Inflammatory macrophage (primary cell): ENCODE results near the gene SLC17A7.

Experiments used
- DNase-seq, 2 donors: peaks; one replicate each; pipeline ENCODE4 v3.0.0-alpha.2; 2020 to 2022

Gene SLC17A7

DNA sequence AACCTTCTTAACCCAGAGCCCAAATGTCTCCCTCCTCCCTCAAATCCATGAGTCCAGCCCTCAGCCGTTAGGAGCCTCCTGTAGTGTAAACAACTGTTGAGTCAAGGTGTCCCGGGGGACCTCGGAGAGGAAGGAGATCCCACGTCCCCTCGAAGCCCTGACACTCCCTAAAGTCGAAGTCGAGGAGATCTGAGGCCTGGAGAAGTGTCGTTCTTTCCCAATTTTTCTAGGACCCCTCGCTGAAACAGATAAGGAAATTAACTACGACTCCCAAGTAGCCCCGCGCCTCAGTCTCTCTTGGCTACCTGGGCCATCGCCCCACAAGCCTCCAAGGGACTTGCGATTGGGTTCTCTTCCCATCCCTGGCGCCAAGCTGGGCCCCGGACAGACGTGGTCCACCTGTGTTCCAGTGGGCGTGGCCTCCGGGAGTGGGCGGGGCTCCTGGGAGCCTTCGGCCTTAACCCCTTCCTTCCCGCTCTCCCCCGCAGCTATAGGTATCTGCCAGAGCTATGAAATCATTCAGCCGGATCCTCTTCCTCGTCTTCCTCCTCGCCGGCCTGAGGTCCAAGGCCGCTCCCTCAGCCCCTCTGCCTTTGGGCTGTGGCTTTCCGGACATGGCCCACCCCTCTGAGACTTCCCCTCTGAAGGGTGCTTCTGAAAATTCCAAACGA is 15.3 kb downstream of the SLC17A7 start:
- no peak for DNase-seq

DNA sequence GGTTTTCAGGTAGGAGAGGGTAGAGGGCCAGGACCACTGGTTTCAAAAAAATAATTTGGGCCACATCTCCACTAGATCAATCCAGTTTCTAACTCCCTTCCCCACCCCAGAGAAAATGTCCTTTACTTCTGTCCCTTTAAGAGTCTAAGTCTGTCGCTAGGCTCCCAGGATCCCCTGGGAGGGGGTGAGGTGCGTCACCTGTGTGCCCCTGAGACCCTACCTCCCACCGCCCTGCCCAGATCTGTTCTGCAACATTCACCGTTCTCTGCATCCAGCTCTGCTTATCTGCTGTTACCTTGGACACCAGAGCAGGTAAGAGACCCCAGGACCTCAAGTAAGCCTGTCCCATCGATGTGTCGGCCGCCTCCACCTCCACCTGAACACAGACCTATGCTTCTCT is 16.1 kb downstream of the SLC17A7 start, which contains the start of gene GFY:
Gene GFY, plus strand, starts transcription at position 211 of the 400 bp plus-strand sequence. CDS start 1,043 bp downstream, outside the sequence.
- no peak for DNase-seq

DNA sequence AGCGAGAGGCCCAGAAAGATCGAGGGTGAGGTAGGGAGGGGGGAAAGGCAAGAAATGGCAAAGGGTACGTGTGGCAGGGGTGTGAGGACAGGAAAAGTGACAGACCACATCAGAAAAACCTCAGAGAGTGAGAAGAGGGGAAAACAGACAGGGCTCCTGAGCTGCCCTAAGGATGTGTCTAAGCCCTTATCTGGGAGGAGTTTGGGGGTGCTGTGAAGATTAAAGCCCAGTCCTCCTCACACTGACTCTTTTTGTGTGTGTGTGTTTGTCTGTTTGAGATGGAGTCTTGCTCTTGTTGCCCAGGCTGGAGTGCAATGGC is 17.4 kb downstream of the SLC17A7 start:
- DNase-seq, result no peak

DNA sequence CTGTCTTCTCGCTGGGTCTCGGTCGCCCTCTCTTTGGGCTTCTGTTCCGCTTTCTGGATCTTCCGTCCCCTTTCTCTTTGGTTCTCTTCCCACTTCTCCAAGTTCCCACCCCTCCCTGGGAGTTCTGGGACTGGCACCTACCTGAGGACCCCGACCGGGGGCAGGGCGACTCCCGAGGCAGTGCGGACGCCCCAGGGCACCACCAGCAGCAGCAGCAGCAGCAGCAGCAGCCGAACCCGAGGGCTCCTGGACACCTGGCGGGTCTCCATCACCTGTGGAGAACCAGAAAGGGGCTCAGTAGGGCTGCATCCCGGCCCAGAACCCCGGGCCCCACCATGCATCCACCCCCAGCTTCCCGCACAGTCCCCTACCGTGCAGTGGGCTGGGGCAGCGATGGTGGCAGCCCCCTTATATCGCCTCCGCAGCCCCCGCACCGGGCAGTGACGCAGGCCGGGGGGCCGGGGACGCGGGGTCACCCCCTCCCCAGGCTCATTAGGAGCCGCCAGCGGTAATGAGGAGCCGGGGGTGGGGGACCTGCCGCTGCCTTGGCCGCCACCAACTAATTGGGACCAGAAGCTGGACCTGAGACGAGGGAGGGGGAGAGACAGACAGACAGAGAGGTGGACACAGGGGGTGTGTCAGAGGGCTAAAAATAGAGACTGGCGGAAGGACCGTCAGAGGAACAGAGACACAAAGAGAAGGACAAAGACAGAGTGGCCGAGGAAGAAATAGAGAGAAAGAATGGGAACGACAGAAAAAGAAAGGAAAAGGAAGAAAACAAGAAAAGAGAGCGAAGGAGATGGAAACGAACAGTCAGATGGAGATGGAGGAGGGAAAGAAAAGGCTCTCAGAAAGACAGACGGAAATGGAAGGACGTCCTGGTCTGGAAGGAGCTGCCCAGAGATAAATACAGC is 18.0 kb downstream of the SLC17A7 start, which contains the start of gene PTH2:
Gene PTH2, minus strand, starts transcription at position 371 of the 914 bp plus-strand sequence. Its CDS starts 102 bp downstream, at position 269.
- no peak for DNase-seq

DNA sequence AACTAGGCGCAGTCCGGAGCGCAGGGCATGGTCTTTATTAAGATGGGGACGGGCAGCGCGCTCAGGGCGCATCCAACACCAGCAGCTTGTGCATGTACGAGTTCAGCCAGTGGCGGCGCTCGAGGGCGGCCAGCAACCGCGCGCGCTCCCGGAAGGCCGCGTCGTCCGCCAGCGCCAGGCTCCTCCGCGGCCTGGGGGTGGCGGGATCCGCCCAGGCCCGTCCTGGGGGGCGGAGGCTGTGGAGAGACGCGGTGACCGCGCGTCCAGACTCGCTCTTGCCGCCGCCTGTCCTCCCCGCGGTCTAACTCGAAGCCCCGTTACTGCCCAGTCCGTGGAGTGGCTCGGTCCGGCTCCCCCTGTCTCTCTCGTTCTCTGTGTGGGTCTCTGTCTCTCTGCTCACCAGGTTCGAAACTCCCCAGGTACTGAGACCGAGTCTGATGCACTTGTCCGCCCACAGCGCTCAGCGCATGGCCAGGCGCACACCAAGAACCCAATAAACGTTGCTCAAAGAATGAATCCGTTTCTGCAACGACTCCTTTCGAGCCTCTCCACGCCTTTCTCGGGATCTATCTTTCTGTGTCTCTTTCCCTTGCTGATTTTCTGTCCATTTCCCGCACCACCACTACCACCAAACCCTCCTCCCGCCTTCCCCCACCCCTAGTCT is 18.8 kb downstream of the SLC17A7 start:
- DNase-seq, result peak; percentile 34 to 62

DNA sequence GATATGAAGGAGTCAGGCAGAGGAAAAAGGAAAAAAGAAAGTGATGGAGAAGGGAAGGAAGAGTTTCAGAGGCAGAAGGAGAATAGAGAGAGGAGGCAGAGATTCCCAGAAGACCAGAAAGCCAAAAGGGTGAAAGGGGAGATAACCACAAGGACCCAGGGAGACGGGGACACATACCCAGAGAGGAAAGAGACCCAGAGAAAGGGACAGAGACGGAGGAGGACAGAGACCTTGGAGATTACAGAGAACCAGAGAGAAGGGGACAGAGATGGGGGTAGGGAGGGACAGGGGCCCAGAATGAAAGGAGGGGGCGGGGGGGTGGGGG is 19.5 kb downstream of the SLC17A7 start:
- DNase-seq, result no peak

DNA sequence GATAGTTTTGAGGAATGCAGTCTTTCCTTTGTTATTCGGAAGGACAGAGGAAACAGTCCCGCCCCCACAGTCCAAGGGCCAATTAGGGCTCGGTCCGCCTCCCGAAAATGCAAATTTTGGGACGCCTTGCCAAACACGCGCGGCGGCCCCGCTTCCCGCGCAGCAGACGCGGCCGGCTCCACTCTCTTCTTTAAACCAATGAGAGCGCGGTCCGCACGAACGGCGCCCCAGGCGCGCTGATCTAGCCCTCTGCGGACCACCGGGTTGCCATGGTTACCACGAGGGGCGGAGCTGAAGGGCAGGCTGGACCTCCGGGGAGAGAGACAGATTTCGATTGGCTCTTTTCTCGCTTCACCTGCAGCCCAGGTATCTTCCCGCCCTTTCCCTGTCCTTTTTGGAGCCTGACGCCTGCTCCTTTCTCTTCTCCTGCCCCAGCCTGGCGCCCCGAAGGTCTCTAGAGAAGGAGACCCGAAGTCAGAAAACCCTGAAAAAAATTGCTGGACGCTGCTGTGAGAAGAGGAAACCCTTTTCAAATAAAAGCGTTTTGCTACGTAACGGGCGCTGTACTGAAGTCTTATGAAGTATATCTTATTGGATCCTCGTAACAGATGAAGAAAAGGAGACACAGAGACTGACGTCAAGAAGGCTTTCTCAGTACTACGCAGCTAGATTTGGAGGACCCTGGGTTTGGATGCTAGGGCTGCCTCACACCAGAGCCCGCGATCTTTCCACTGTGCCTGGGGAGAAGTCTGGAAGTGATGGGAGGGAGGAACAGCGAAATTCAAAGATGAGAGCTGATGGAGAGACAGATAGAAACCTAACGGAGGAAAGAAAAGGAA is 20.1 kb downstream of the SLC17A7 start:
- DNase-seq, result peak; percentile 59 to 74

DNA sequence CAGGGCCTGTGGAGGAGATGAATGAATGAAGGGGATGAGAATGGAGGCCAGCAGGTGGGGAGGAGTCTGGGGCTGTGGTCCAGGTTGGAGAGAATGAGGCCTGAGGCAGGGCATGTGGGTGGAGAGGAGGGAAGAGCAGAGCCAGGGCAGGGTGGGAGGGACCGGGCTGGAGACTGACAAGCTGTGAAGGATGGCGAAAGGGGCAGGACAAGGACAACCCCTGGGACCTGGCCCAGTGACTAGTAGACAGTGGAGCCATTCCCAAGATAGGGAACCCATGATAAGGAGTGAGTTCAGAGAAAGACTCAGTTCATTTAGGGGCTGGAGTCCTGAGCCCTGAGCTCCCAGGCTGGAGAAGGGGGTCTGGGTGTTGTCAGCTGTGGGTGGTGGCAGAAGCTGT is 21.1 kb downstream of the SLC17A7 start:
- DNase-seq, result no peak

DNA sequence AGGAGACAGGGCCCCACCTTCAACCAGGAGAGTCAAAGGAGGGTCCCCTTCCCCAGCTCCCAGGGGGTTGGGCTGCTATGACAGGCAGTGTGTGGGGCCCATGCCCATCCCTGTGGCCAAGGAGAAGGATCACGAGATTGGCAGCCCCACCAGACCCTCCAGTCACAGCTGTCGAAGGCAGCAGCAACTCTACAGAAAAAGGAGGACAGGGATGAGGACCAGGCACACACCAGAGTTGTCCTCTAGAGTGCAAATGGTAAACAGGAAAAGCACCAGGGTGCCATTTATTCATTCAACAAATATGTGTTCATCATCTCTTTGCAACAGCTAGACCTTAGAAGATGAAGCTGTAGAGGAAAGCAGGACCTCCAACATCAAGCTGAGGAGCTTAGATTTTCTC is 22.2 kb downstream of the SLC17A7 start:
- DNase-seq, result no peak

DNA sequence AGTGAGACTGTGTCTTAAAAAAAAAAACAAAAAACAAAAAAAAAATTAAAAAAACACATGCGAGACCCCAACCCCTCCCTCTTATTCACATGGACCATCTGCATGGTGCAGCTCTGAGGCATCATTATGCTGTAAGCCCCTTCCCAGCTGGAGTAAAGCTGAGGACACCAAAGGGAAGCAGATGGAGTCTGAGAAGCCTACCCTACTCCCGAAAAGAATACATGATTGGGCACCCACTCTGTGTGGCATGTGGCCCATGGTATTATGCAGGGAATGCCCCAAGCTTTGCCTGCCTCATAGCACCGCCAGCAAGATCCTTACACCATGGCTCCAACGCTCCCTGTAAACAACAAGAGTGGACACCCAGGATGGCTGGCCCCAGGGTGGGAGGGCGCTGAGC is 22.8 kb downstream of the SLC17A7 start:
- DNase-seq, result no peak

DNA sequence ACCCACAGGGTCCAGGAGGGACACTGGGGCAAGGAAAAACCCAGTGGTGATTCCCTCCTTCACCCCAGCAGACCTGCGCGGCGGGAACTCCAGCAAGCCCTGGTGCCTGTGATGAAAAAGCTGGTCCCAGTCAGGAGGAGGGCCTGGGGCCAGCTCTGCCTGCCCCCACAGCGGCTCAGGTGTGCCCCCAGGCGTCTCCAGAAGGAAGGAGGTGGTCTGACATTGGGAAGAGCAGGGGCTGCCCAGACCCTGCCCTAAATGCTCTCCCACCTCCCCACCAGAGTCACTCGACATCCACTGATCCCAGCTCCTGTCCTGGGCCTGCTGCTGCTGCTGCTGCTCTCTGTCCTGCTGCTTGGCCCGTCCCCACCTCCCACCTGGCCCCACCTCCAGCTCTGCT is 24.2 kb downstream of the SLC17A7 start:
- DNase-seq, result no peak

DNA sequence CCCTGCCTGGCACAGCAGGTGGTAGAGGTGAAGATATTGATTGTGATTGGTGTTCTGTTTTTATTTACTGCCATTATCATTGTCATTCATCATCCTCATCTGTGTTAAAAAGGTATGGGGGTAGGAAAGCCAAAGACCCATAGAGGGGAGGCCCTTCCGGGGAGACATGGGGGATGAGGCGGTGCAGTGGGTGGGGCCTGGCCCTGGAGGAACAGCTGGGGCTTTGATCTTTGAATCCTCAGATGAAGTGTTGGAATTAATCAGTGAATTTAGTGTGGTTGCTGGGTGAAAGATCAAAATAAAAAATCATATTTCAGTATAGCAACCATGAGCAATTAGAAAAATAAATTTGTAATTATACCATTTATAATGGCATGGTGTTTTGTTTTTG is 25.5 kb downstream of the SLC17A7 start:
- DNase-seq, result no peak

DNA sequence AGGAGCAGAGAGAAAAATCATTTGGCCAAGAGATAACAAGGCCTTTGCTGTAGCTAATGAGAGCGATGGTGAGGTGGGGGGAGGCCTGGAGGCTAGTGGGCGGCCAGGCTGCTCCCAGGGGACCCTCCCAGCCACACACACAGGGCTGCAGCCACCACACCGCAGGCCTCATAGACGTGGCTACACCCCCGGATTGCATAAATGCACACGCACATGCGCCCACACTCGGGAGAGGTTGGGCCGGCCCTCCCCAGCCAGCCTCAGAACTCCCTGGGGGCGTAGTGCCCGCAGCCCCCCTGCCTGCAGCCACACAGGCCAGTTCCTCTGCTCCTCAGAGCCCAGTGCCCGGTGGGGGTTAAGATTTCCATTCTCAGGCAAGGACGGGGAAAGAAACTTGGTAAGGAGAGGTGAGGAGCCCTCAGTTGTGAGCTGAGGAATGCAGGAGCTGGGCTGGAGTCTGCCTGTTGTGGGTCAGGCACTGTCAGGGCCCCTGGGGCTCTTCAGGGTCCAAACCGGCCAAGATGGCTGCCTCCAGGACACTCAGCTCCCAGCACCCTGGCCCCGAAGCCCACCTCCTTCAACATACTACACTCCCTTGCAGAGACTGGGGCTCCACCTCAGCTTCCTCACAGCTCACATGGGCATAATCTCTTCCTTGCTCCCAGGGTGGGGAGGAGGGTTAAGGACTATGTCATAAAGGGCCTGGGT is 26.1 kb downstream of the SLC17A7 start:
- peak in 1 of 2 donors; percentile 59 for DNase-seq

DNA sequence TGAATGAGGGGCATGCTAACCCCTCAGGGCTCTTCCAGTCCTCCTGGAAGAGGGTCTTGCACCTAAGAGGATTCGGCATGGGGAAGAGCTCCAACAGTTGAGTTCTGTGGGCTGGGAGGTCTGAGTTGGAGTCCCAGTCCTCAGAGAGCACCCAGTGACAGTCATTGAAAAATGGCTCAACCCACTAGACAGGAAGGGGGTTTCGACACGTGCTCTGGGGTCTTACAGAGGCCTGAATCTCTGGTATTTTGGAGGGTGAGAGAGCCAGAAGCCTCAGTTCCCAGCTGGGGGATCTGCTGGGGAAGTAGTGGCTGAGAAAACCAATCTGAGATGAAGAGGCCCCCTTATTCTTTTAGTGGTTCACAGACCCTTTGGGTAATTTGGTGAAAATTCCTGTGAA is 27.1 kb downstream of the SLC17A7 start:
- DNase-seq, result no peak

DNA sequence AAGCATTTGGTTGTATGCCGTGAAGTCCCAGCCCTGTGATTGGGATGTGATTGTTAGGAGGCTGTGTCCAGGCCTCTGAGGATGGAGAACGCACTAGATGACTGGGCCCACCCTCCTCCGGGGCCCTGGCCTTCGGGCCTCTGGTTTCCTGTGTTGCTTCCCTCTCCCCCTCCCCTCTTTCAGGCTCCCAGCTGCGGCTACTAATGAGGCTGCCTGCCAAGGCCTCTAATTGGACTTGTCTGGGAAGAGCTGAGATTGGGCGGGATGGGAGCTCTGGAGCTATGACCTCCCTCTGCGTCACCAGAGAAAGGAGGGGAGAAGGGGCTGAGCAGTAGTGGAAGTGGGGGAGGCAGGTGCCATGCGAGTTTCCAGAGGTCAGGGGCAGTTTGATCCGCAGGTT is 28.0 kb downstream of the SLC17A7 start:
- no peak for DNase-seq

DNA sequence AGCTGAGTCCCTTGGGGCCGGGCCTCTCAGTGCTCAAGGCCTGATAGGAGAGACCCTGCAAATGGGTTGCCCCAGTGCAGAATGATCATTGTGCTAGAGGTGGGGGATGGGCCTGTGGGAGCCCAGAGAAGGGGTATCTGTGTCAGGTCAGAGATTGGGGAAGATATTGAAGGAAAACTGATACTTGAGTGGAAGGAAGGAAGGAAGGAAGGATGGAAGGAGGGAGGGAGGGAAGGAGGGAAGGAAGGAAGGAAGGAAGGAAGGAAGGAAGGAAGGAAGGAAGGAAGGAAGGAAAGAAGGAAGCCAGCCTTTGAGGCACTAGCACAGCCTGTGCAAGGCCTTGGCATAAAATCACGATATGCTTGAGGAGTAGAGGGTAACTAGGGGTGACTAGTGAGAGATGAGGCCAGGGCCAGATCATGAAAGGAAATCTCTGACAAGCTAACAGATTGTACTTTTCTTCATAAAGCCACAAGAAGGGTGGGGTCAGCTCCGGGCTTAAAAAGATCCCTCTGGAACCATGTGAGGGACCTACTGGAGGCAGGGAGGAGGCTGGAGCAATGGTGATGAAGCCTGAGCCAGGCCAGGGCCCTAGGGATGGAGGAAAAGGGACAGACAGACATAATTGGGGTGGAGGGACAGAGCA is 29.5 kb downstream of the SLC17A7 start:
- DNase-seq, result no peak

DNA sequence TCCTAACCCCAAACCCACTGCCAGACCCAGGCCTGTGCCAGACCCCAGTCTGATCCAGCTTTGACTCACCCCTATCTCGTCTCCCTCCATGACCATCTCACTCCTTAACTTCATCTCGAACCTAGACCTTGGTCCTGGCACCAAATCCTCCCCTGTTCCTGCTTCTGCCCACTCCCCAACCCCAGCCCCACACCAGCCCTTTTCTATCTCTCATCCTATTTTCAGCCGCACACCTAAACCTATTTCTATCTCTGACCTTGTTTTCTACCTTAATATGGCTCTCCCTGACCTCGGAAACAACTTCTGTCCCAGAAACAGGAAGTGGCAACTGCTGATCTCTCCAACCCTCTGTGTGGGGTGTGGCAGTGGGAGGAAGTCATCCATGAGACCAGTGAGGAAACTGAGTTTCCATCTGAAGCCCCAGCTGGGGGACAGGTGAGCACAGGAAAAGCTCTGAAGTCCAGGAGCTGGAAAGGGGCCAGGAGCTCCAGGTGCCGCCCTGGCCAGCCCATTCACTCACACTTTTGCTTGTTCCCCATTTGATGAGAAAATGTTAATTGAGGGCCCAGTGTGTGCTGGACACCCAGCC is 31.8 kb downstream of the SLC17A7 start:
- peak; percentile 74 to 84 for DNase-seq

DNA sequence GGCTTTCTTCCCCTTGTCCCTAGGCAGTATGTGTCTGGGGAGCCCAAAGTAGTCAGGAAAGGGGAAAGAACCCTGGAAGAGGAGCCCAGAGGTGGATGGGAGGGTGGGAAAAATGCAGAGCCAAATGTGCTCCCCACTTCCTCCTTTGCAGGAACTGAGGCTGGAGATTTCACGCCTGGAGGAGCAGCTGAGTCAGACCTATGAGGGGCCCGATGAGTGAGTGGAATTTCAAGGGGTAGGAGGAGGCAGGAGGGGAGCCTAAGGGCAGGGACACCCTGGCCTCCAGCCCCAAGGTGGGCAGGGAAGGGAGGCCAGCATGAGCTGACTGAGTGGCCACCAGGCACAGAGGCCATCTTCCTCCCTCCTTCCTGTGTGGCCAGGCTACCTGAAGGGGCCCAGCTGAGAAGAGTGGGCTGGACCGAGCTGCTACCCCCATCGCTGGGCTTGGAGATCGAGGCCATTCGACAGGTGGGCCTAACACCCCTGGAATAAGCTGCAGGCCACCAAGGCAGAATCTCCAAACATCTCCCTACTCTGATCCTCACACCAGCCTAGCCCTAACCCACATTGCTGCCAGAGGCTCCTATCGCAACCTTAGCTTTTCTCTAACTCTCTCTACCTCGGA is 32.4 kb downstream of the SLC17A7 start:
- peak; percentile 14 to 45 for DNase-seq

DNA sequence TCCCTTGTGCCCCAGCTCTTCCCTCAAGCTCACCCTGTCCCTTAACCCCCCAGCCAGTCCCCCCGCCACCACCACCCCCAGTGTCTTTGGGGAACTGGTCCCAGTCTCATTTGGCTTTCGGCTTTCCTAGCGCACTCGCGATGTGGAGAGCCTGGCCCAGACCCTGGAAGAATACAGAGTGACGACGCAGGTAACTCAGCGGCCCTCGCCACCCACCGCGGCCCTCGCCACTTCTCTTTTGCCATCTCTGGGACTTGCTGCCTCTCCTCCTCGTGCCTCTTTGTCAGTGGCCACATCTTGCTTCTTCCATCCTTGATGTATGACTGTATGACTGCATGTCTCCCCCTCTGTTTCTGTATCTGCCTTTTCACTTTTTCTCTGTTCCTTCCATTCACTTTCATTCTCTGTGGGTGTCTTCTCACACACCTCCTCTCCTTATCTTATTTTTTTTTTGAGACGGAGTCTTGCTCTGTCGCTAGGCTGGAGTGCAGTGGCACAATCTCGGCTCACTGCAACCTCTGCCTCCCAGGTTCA is 33.8 kb downstream of the SLC17A7 start:
- DNase-seq, result no peak

DNA sequence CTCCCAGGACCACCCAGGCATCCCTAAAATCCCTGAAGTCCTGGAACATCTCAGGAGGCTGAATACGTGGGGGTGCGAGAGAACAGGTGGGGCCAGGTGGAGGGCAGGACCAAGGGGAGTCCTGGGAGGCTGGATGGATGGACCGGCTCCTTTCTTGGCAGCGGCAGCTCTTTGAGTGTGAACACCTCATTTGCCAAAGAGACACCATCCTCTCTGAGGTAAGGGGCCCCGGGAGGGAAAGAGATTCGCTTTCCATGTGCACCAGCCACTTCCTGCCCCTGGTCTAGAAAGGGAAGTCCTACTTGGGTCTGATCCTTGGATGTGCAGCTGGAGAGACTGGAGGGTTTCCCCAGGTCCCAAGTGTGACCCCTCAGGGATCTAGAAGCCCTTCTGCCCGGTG is 34.2 kb downstream of the SLC17A7 start:
- no peak for DNase-seq
